Osteocyte (in vitro differentiated cells): ENCODE data around the gene CYTH4. TPM values are rescaled to one million over a fixed set of nuclear protein-coding genes. Genes with fewer than 3 reads are reported as not detected.

Experiments used
- DNase-seq: peaks from one replicate; pipeline ENCODE4 v3.0.0; 2021; ENCODE audit warnings: mixed read lengths; ENCODE audit not compliant: unreplicated experiment; ENCODE audit errors: extremely low spot score
- H3K27ac Mint-ChIP-seq: one replicate; pipeline ENCODE4 v1.8.0; 2021; ENCODE audit warnings: mild to moderate bottlenecking, mixed read lengths; ENCODE audit not compliant: unreplicated experiment
- H3K27me3 Mint-ChIP-seq: one replicate; pipeline ENCODE4 v1.8.0; 2021; ENCODE audit warnings: mixed read lengths; ENCODE audit not compliant: unreplicated experiment
- H3K36me3 Mint-ChIP-seq: one replicate; pipeline ENCODE4 v1.8.0; 2021; ENCODE audit warnings: mixed read lengths; ENCODE audit not compliant: unreplicated experiment
- H3K4me1 Mint-ChIP-seq: one replicate; pipeline ENCODE4 v1.8.0; 2021; ENCODE audit warnings: mixed read lengths; ENCODE audit not compliant: unreplicated experiment
- H3K4me3 Mint-ChIP-seq: one replicate; pipeline ENCODE4 v1.8.0; 2021; ENCODE audit warnings: mild to moderate bottlenecking, moderate library complexity, mixed read lengths; ENCODE audit not compliant: unreplicated experiment
- H3K9me3 Mint-ChIP-seq: one replicate; pipeline ENCODE4 v1.8.0; 2021; ENCODE audit warnings: mixed read lengths; ENCODE audit not compliant: unreplicated experiment
- CTCF ChIP-seq: fragments of 200-600 bp; sonication (generic); IDR thresholded peaks from 2 replicates; pipeline ENCODE4 v1.5.0; 2021; ENCODE audit warnings: antibody characterized with exemption, mild to moderate bottlenecking, moderate library complexity
- total RNA-seq: library from RNA; stranded (reverse); gene quantifications from 2 replicates; pipeline ENCODE4 v1.2.1, GENCODE V29; 2021

Gene CYTH4
- total RNA-seq, 1 donor from 2014 or later: not detected

DNA sequence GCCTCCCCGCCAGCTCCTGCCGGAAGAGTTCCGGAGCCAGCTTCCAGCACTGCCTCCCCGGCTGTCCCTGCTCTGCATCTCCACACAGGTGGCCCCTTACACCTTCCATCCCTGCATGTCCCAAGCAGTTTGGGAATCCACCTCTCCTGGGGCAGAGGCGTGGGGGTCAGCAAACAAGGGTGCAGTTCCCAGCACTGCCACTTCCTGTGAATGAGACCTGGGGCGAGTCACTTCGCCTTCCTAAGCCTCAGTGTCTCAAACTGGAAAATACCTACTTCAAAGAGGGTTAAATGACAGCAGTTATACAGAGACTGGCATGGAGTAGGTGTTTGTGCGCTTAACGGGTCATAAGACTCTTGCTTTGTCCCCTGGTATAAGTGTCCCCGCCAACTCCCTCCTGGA, 5.2 kb downstream of the CYTH4 start:
- peaks cover 24% of the 10 kb centered on the region for H3K27me3 Mint-ChIP-seq
- H3K36me3 Mint-ChIP-seq: no peaks in the 10 kb centered on the region
- no peak for DNase-seq
- H3K9me3 Mint-ChIP-seq: no peaks in the 10 kb centered on the region
- H3K4me3 Mint-ChIP-seq: no peak overlapping the region
- no peak overlapping the region for H3K27ac Mint-ChIP-seq
- TF ChIP-seq CTCF: no peak
- peaks cover 11% of the 10 kb centered on the region for H3K4me1 Mint-ChIP-seq

DNA sequence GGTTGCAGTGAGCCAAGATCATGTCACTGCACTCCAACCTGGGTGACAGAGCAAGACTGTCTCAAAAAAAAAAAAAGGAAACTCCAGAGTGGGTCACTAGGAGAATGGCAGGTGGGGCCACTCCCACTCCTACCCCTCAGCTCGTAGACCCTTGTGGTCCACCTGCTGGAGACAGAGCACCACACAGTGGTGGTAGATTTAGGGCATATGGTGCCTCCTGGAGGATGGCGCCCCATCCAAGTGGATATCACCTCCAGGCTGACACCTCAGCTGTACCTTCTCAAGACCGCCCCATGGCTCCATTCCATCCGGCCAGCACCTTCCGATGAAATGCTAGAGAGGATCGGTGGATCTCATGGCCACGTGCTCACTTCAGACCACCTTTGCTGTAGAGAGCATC, 6.2 kb downstream of the CYTH4 start:
- Mint-ChIP-seq H3K4me1 (peaks cover 11% of the 10 kb centered on the region), H3K27ac (no peak overlapping the region)

DNA sequence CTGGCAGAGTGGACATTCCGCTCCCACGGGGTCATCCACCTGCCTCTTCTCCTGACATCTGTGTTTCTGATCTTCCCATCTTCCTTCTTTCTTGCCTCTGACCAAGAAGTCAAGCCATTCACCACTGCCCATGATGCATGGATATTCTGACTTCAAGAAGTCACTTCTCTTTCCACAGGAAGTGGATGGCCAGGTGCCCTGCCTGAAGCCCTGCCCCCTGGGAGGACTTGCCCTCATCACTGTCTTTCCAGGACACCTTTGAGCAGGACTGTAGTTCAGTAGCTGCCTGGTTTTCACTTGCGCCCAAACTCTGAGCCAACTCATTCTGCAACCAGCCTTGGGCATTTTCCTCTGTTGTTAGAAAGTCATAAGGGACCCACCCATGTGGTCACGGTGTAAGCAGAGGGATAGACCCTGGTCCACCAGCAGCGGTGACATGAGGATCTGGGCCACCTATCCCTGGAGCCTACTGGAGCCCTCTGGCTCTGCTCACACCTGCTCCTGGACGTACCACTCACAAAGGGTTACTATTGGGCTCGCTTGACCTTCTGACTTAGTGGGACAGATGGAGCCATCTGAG, 6.9 kb downstream of the CYTH4 start:
- Mint-ChIP-seq H3K4me3 (no peak overlapping the region), H3K4me1 (peaks cover 7% of the 10 kb centered on the region), H3K9me3 (no peaks in the 10 kb centered on the region)

More for the DNA sequence above, 6.2 kb downstream of the CYTH4 start:
- Mint-ChIP-seq H3K9me3 (no peaks in the 10 kb centered on the region), H3K36me3 (no peaks in the 10 kb centered on the region), H3K27me3 (peaks cover 18% of the 10 kb centered on the region), H3K4me3 (no peak overlapping the region)
- TF ChIP-seq CTCF: no peak
- no peak for DNase-seq

DNA sequence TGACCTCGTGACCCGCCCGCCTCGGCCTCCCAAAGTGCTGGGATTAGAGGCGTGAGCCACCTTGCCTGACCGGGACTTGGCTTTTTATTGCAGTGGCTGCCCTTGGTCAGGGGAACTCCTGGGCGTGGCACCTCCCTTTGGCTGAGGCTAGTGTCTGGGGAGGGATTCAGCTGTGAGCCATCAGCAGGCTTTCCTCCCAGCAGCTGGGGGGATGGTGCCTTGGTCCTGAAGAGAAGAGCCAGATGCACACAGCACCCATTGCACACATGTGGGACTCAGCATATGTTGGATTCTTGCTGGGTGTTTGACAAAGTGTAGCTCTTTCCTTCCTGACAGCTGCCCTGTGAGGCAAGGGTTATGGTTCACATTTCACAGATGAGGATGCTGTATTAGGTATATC, 8.4 kb downstream of the CYTH4 start:
- no peak for TF ChIP-seq CTCF
- peaks cover 17% of the 10 kb centered on the region for H3K27me3 Mint-ChIP-seq
- H3K4me3 Mint-ChIP-seq: no peak overlapping the region

More for the DNA sequence above, 6.9 kb downstream of the CYTH4 start:
- Mint-ChIP-seq H3K36me3 (no peaks in the 10 kb centered on the region), H3K27ac (no peak overlapping the region), H3K27me3 (peaks cover 18% of the 10 kb centered on the region)
- DNase-seq: no peak
- TF ChIP-seq CTCF: no peak

DNA sequence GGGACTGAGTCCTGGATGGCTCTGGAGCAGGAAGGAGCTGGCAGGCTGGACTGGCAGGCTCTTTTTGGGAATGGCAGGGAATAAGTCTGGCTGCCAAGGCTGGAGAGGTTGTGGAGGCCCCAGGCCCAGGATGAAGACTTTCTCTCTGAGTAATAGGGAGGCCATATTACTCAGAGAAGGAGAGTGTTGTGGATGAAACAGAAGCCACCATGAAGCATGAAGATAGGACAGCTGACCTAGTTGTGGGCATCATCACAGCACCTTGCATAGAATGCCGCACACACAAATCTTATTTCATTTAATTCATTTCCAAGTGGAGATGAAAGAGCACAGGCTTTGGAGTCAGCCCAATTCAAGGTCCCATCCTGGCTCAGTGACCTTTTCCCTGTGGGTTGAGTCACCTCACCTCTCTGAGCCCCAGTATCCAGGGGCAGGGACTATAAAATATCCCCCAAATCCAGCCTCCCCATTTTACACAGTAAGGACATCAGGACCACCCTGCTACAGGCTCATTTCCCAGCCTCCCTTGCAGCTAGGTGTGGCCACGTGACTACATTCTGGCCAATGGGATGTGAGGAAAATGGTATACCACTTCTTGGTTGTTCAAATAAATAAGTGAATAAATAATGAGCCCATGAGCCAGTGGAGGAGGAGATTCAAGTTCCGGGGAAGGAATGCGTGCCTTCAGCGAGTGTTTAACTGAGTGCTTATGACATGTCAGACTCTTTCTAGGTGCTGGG, 9.4 kb downstream of the CYTH4 start:
- Mint-ChIP-seq H3K9me3 (no peaks in the 10 kb centered on the region), H3K36me3 (no peaks in the 10 kb centered on the region), H3K4me3 (no peak overlapping the region), H3K27ac (no peak overlapping the region), H3K4me1 (no peaks in the 10 kb centered on the region), H3K27me3 (peaks cover 11% of the 10 kb centered on the region)
- TF ChIP-seq CTCF: no peak
- no peak for DNase-seq

More for the DNA sequence above, 8.4 kb downstream of the CYTH4 start:
- Mint-ChIP-seq H3K27ac (no peak overlapping the region), H3K36me3 (no peaks in the 10 kb centered on the region), H3K9me3 (no peaks in the 10 kb centered on the region), H3K4me1 (no peaks in the 10 kb centered on the region)
- DNase-seq: no peak
